Effector CD4-positive, alpha-beta T cell (primary cell): ENCODE data around the gene MORN1.

Source experiments
- DNase-seq: peaks from one replicate; pipeline ENCODE4 v3.0.0-alpha.2; 2020

Gene MORN1

DNA sequence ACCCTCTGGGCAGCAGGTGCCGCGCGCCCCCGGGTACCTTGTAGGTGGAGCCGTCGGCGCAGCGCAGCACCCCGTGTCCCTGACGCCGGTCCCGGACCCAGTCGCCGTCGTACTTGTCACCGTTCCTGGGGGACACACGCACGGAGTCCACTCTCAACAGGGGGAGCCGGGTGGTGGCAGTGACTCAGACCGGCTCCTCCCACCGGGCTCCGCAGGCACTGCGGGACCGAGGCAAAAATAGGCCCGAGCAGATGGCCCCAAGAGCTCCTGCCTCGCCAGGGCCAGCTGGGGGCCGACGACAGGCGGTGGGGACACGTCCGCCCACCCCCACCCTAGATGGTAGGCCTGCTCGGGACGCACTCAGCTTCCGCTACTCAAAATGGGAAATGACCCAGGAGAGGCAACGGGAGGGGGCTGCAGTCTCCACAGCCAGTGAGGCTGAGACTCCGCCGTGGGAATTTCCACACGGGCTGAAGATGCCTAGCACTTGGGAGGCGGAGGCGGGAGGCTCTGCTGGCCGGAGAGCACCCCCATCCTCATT, 6.3 kb downstream of the MORN1 start:
- DNase-seq: no peak

GRCh38 chr1:2384130-2384860, 7.1 kb downstream of the MORN1 start:
- no peak for DNase-seq

GRCh38 chr1:2383576-2383975, 7.8 kb downstream of the MORN1 start:
- no peak for DNase-seq

GRCh38 chr1:2382621-2383361, 8.6 kb downstream of the MORN1 start:
- DNase-seq: no peak

- peak; percentile 71 for DNase-seq
Observed at GRCh38 chr1:2381741-2382620, 9.4 kb downstream of the MORN1 start.

GRCh38 chr1:2380816-2381591, 10.3 kb downstream of the MORN1 start:
- DNase-seq: no peak

GRCh38 chr1:2379733-2380404, 11.5 kb downstream of the MORN1 start:
- DNase-seq: no peak

- no peak for DNase-seq
Observed at GRCh38 chr1:2378956-2379732, 12.2 kb downstream of the MORN1 start.

DNA sequence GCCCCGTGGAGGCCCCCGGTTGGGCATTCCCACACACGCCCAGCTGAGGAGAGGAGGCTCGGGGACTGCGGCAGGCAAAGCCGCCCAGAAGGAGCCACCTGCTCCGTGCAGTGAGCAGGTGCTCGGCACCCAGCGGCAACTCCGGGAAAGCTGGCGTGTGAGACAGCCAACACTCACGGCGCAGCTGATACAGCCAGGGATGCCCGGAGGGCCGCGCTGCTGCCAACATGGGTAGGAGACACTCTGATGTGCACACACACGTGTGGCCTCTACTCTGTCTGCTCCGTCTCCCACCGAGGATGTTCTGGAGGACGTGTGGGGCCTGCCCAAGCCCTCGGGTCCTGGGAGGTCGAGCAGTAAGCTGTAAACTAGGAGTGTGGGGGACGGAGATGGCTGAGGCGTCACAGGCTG, 12.9 kb downstream of the MORN1 start:
- DNase-seq: no peak

DNA sequence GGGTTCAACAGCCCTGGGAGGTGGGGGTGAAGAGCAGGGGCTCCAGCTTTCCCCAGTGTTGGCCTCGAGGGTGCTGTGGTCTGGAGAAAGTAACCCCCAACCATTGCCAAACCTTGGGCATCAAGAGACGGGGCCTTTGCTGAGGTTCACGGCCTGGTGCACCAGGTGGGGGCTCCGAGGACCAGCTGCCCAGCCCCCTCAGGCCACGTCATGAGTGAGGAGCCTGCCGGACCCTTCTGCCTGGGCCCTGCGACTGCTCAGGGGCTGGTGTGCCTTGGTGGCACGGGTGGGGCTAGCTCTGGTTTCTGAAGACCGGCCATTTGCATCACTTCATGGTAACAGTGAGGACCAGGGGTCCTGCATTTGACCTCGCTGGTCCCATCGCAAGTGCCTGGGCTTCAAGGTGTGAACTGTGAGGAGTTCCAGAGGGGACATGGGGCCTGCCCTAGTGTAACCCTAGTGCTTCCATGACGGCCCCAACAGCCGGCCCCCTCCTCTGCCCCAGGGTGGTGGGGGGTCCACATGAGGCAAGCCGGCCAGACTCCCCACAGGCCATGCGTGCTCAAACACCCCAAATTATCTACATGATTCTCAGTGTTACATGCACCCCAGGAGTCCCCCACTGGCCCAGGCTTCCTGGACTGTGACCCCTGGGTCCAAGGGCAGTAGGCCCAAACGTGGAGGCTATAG, 13.5 kb downstream of the MORN1 start:
- DNase-seq: no peak

- no peak for DNase-seq
Observed at GRCh38 chr1:2376931-2377672, 14.3 kb downstream of the MORN1 start.

GRCh38 chr1:2376261-2376741, 15.1 kb downstream of the MORN1 start:
- no peak for DNase-seq

GRCh38 chr1:2375923-2376260, 15.5 kb downstream of the MORN1 start:
- DNase-seq: no peak

DNA sequence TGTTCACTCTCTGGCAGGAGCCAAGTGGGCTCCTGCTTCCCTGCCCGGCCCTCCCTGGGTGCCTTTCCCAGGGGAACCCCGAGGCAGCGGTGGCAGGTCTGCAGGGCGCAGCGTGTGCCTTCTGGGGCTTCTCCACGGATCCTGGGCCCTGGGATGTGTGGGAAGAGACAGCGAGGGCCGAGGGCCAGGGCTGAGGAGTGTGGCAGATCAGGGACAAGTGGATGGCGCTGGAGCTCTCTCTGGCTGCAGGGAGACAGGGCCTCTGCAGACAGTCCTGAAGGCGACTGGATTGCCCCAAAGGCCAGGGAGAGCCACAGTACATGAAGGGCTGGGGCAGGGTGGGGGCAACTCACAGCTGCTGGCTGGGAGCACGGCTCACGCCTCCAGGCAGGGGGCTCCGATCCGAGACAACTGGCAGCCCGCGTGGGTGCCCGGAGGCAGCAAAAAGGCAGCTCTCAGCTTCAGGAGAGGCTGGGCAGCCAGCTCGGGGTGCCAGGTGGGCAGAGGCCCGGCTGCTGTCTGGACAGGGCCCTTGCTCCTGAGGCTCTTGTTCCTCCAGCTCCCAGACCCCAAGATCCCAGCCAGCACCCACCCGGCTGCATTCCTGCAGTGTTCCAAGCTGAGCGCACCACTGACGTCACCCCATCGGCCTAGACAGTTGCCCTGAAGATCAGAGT, 16.0 kb downstream of the MORN1 start:
- no peak for DNase-seq

GRCh38 chr1:2374252-2375155, 16.9 kb downstream of the MORN1 start:
- DNase-seq: no peak

GRCh38 chr1:2373551-2374251, 17.7 kb downstream of the MORN1 start:
- no peak for DNase-seq
